ENCODE data around the gene NACC2. TPM values are rescaled to one million over a fixed set of nuclear protein-coding genes. Genes with fewer than 3 reads are reported as not detected.

NACC2 gene
- polyA plus RNA-seq, 3 donors, result 8.1 to 32.4 (median 8.7) TPM

DNA sequence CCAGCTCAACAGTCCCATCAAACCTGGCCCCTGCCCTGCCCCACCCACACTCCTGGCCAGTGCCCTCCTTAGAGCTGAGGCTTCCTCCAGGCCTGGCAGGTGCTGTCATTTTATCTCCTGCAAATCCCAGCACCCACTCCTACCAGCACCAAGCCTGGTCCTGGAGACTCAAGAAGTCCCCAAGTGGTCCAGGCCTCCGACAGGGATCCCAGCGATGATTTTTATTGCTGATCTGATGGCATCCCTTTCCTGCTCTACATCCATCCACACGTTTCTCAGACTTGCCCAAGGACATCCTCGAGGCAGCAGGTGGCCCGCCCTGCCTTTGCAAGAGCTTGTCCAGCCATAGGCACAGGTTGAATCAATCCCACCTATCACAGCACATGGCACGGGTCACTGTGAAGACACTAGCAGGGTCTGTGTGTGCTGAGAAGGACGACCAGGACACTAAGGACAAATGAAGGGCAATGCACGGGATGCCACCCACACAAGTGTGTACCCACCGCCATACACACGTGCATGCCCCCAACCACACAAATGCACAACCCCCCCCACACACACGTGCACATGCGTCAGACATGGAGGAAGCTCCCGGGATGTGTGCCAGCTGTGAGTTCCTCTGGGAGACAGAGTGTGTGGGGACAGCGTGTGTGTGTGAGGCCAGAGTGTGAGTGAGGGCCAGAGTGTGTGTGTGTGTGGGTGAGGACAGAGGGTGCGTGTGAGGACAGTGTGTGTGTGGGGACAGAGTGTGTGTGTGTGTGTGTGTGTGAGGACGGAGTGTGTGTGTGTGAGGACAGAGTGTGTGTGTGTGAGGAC, 71.5 kb downstream of the NACC2 start:
- H3K4me1 ChIP-seq (ENCODE audit: control insufficient read depth in 1 of 2, insufficient read depth in 2 of 2, low read length in 2 of 2), result peaks cover 7 to 9% of the 10 kb centered on the region in 2 donors
- H3K27me3 ChIP-seq (ENCODE audit: control insufficient read depth in 2 of 2, insufficient read depth in 2 of 2, low read length in 2 of 2), result no peaks in the 10 kb centered on the region
- H2AFZ ChIP-seq (ENCODE audit: insufficient read depth, low read depth, low read length, poor library complexity, severe bottlenecking), result no peak overlapping the region
- no peak for DNase-seq
- intact Hi-C loops (cut with micrococcal nuclease), result no loop called here
- H3K4me2 ChIP-seq (replicated peaks; ENCODE audit: extremely low read depth, low read length, poor library complexity, severe bottlenecking), result no peak overlapping the region
- H3K27ac ChIP-seq (ENCODE audit: low read depth in 1 of 2, low read length in 2 of 2), result peak overlapping the region in 1 of 2 donors; percentile 28
- TF ChIP-seq, protein P1, sequence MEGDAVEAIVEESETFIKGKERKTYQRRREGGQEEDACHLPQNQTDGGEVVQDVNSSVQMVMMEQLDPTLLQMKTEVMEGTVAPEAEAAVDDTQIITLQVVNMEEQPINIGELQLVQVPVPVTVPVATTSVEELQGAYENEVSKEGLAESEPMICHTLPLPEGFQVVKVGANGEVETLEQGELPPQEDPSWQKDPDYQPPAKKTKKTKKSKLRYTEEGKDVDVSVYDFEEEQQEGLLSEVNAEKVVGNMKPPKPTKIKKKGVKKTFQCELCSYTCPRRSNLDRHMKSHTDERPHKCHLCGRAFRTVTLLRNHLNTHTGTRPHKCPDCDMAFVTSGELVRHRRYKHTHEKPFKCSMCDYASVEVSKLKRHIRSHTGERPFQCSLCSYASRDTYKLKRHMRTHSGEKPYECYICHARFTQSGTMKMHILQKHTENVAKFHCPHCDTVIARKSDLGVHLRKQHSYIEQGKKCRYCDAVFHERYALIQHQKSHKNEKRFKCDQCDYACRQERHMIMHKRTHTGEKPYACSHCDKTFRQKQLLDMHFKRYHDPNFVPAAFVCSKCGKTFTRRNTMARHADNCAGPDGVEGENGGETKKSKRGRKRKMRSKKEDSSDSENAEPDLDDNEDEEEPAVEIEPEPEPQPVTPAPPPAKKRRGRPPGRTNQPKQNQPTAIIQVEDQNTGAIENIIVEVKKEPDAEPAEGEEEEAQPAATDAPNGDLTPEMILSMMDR (IDR thresholded peaks at IDR 0.05), result no peak
- H4K20me1 ChIP-seq (ENCODE audit: insufficient read depth, low read length), result peaks cover 100% of the 10 kb centered on the region
- Mint-ChIP-seq H3K36me3 (peaks cover 39 to 78% of the 10 kb centered on the region in 2 donors), H3K27ac (peak overlapping the region in 6 of 7 donors; percentile 19 to 88 (median 57)), H3K27me3 (ENCODE audit: low read depth in 3 of 3) (no peaks in the 10 kb centered on the region), H3K4me1 (peaks cover 35% of the 10 kb centered on the region), H3K9me3 (no peaks in the 10 kb centered on the region), H3K4me3 (no peak overlapping the region)
- peaks cover 33 to 62% of the 10 kb centered on the region in 2 donors for H3K36me3 ChIP-seq (replicated peaks in 1 of 2; ENCODE audit: control insufficient read depth in 1 of 2, insufficient read depth in 2 of 2, low read length in 2 of 2)
- WGBS (ENCODE audit: insufficient coverage), result 73% methylated on average over 11 of the region's 16 CpGs
- H3K9me3 ChIP-seq (replicated peaks in 1 of 2; ENCODE audit: control insufficient read depth in 1 of 2, insufficient read depth in 1 of 2, low read length in 2 of 2), result no peaks in the 10 kb centered on the region
- no peak overlapping the region for H3K9ac ChIP-seq (ENCODE audit: insufficient read depth, low read length, poor library complexity, severe bottlenecking)
- no peak overlapping the region for H3K4me3 ChIP-seq (replicated peaks in 1 of 3; ENCODE audit: low read depth in 2 of 3, low read length in 3 of 3)
- peaks cover 99% of the 10 kb centered on the region for H3K79me2 ChIP-seq (ENCODE audit: insufficient read depth, low read length)

DNA sequence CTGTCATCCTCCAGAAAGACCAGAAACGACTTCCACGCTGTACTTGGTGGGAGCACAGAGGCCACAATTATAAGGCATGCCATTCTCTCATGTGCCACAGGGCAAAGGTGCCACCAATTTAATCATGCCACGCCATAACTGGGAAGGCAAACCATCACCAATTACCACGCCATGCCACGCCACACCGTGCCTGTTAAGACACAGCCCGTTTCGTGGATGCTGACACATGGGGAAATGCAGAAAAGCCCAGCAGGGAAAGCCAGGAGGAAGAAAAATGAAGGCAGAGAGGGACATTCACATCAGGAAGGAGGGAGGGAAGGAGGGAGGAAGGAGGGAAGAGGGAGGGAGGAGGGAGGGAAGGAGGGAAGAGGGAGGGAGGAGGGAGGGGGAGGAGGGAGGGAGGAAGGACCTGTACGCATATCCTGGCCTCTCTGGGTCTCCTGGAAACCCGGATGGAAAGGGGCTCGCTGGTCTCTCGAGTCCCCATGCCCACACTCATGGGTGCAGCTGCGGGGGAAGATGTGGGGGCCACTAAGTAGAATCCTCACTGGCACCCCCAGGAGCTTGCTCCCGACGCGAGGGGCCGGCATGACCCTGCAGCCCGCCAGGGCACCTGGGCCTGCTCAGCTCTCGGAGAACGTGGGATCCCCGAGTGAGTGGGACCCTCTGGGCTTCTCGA, 72.2 kb downstream of the NACC2 start:
- Histone ChIP-seq H2AFZ (ENCODE audit: insufficient read depth, low read depth, low read length, poor library complexity, severe bottlenecking) (no peak overlapping the region), H3K9me3 (replicated peaks in 1 of 2; ENCODE audit: control insufficient read depth in 1 of 2, insufficient read depth in 1 of 2, low read length in 2 of 2) (no peaks in the 10 kb centered on the region), H3K27me3 (ENCODE audit: control insufficient read depth in 2 of 2, insufficient read depth in 2 of 2, low read length in 2 of 2) (no peaks in the 10 kb centered on the region), H3K9ac (ENCODE audit: insufficient read depth, low read length, poor library complexity, severe bottlenecking) (no peak overlapping the region), H3K36me3 (replicated peaks in 1 of 2; ENCODE audit: control insufficient read depth in 1 of 2, insufficient read depth in 2 of 2, low read length in 2 of 2) (peaks cover 28 to 64% of the 10 kb centered on the region in 2 donors), H3K27ac (ENCODE audit: low read depth in 1 of 2, low read length in 2 of 2) (peak overlapping the region in 1 of 2 donors; percentile 31), H3K4me3 (replicated peaks in 1 of 3; ENCODE audit: low read depth in 2 of 3, low read length in 3 of 3) (no peak overlapping the region), H3K4me2 (replicated peaks; ENCODE audit: extremely low read depth, low read length, poor library complexity, severe bottlenecking) (no peak overlapping the region), H4K20me1 (ENCODE audit: insufficient read depth, low read length) (peaks cover 100% of the 10 kb centered on the region), H3K79me2 (ENCODE audit: insufficient read depth, low read length) (peaks cover 99% of the 10 kb centered on the region), H3K4me1 (ENCODE audit: control insufficient read depth in 1 of 2, insufficient read depth in 2 of 2, low read length in 2 of 2) (peaks cover 1% of the 10 kb centered on the region in 2 donors)
- TF ChIP-seq, protein P1 (IDR thresholded peaks at IDR 0.05), result no peak
- Mint-ChIP-seq H3K27ac (peak overlapping the region in 3 of 7 donors; percentile 50 to 80 (median 69)), H3K4me1 (peaks cover 30% of the 10 kb centered on the region), H3K36me3 (peaks cover 39 to 76% of the 10 kb centered on the region in 2 donors), H3K9me3 (no peaks in the 10 kb centered on the region), H3K4me3 (no peak overlapping the region), H3K27me3 (ENCODE audit: low read depth in 3 of 3) (no peaks in the 10 kb centered on the region)
- 97% methylated on average over 16 of the region's 22 CpGs for WGBS (ENCODE audit: insufficient coverage)
- intact Hi-C loops (cut with micrococcal nuclease), result no loop called here
- DNase-seq, result no peak

Measured in CD14-positive monocyte (primary cell).